Mucosa of stomach (tissue), 1 donor: Measurements from ENCODE around the gene SH3BP4.

Experiments used
- H3K27me3 ChIP-seq: one replicate; pipeline ENCODE4 v1.7.0; 2013; ENCODE audit warnings: mild to moderate bottlenecking, low read length; ENCODE audit not compliant: control insufficient read depth, insufficient read depth
- H3K36me3 ChIP-seq: one replicate; pipeline ENCODE4 v1.7.0; 2013; ENCODE audit warnings: low read length; ENCODE audit not compliant: control insufficient read depth, insufficient read depth
- H3K4me1 ChIP-seq: one replicate; pipeline ENCODE4 v1.7.0; 2013; ENCODE audit warnings: mild to moderate bottlenecking, low read length; ENCODE audit not compliant: control insufficient read depth, insufficient read depth
- H3K4me3 ChIP-seq: one replicate; pipeline ENCODE4 v1.7.0; 2013; ENCODE audit warnings: low read length
- H3K9ac ChIP-seq: one replicate; pipeline ENCODE4 v1.7.0; 2013; ENCODE audit warnings: mild to moderate bottlenecking, low read length, moderate library complexity
- H3K9me3 ChIP-seq: one replicate; pipeline ENCODE4 v1.7.0; 2013; ENCODE audit warnings: mild to moderate bottlenecking, low read length, moderate library complexity; ENCODE audit not compliant: control insufficient read depth
- donor health status: Pancreatic carcinoma.

Gene SH3BP4

DNA sequence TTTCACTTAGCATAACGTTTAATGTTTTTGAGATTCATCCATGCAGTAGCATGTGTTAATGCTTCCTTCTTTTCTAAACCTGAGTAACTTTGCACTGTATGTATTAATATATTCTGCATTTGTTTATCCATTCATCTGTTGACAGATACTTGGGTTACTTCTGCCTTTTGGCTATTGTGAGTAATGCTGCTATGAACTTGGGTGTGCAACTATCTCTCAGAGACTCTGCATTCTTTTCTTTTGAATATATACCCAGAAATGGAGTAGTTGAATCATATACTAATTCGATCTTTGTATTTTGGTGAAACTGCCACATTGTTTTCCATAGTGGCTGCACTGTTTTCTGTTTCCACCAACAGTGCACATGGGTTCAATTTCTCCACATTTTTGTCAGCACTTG, 128.3 kb downstream of the SH3BP4 start:
- no peaks in the 10 kb centered on the region for H3K9me3 ChIP-seq
- no peaks in the 10 kb centered on the region for H3K36me3 ChIP-seq

DNA sequence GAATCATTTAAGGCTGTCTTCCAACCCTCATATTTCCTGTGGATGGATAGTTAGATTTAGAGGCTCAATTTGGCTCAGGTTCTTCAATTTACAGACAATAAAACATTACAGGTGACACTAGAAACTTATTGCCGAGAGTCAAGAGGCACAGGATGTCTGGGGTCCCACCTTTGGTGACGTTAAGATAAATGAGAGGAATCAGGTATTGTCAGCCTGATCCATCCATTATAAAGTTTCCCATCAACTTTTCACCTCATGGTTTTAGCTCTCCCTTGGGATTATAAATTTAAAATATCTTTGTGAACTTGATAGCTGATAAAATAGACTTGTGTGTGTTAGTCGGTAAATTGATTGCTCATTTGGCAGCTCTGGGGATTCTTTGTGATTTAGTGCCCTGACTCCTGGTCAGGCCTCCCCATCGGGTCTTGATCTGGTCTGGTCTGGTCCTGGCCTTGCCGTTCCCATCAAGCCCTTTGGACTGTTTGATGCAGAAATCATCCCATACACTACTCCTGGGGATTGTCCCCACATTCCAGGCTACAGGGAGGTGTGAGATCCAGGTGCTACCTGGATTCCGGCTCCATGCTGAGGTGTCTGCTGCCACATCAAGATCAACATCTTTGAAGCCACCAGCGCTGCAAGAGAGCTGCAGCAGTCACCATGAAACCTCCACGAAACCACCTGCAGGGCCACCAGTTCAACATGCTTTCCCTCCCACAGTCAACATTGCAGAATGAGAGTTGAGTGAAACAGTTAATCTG, 130.9 kb downstream of the SH3BP4 start:
- Histone ChIP-seq H3K4me3 (no peak overlapping the region), H3K27me3 (no peaks in the 10 kb centered on the region), H3K9ac (no peak overlapping the region), H3K36me3 (no peaks in the 10 kb centered on the region), H3K4me1 (peaks cover 2% of the 10 kb centered on the region), H3K9me3 (no peaks in the 10 kb centered on the region)

More for the DNA sequence above, 128.3 kb downstream of the SH3BP4 start:
- no peaks in the 10 kb centered on the region for H3K4me1 ChIP-seq
- H3K27me3 ChIP-seq, result no peaks in the 10 kb centered on the region
- no peak overlapping the region for H3K9ac ChIP-seq
- no peak overlapping the region for H3K4me3 ChIP-seq

DNA sequence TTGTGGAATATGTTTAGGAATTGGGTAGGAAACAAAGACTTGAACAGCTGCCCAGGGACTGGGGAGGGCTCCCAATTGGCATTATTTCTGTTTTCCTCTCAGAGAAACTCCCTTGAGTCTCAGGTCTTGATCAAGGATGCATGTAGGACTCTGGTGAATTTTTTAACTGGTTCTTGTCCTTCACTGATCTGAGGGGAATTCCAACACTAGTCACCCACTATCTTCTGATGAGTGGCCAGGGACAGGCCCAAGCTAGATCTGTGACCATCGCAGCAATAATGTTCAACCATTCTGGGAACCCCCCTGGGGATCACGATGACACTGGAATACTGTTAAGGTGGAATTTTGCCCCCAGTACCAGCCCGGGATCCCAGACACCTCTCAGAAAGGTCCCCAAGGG, 132.0 kb downstream of the SH3BP4 start:
- Histone ChIP-seq H3K4me1 (peaks cover 11% of the 10 kb centered on the region), H3K9ac (no peak overlapping the region), H3K36me3 (no peaks in the 10 kb centered on the region), H3K9me3 (no peaks in the 10 kb centered on the region), H3K4me3 (no peak overlapping the region), H3K27me3 (no peaks in the 10 kb centered on the region)

DNA sequence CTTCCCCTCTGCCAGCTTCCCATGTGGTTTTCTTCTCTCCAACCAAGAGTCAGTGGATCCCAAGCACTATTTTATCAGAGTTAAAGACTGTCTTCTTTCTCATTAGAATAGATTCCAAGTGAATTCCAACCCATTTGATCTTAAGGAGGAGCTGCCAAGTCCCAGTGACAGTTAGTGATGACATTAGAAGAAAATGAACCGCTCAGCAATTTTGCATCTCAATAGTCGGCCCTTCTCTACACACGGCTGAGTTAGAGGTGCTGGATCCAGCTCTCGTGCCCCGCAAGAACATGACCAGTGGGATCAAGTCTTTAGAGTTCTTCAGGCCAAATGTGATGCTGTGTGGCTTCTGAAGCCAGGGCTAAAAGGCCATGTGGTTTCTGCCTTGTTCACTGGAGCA, 132.6 kb downstream of the SH3BP4 start:
- Histone ChIP-seq H3K4me3 (no peak overlapping the region), H3K36me3 (no peaks in the 10 kb centered on the region), H3K9me3 (no peaks in the 10 kb centered on the region), H3K9ac (no peak overlapping the region), H3K4me1 (peaks cover 11% of the 10 kb centered on the region), H3K27me3 (no peaks in the 10 kb centered on the region)

DNA sequence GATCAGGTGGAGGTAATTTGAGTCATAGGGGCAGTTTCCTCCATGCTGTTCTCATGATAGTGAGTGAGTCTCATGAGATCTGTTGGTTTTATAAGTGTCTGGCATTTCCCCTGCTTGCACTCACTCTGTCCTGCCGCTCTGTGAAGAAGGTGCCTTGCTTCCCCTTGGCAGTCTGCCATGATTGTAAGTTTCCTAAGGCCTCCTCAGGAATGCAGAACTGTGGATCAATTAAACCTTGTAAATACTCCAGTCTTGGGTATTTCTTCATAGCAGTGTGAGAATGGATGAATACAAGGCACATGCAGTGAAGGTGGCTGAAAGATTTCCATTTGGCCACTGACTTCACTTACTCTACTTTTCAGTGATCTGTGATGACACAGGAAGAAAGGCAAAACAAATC, 133.7 kb downstream of the SH3BP4 start:
- H3K27me3 ChIP-seq, result no peaks in the 10 kb centered on the region
- no peak overlapping the region for H3K4me3 ChIP-seq
- no peak overlapping the region for H3K9ac ChIP-seq
- H3K9me3 ChIP-seq, result no peaks in the 10 kb centered on the region
- peaks cover 11% of the 10 kb centered on the region for H3K4me1 ChIP-seq
- no peaks in the 10 kb centered on the region for H3K36me3 ChIP-seq

DNA sequence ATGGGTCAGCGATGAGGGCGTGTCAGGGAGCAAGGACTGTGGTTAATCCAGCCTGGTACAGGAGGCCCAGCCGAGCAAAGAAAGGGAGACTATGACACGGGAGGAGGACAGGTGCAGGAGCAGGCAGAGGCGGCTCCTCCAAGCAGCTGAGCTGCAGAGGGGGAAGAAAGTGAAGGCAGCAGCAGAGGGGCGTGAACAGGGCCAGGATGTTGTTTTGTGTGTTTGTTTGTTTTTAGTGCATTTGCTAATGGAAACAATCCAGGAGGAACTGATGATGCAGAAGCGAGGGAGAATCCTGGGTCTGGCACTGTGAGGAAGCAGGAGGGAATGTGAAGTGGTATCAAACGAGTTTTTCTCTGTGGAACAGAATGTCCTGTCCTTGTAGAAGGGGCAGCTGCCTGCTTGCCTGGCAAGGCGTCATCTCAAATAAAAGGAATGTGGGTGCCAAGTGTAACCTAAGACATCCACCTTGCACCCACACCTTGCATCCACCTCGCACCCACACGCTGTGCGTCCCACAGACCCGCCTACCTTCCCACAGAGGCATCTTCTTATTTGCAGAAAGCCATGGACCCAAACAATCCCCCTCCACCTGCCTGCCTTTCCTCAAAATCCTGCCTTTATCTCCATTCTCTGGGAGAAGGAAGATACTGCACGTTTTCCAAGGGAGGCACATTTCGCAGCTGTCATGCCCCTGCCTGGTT, 134.8 kb downstream of the SH3BP4 start:
- Histone ChIP-seq H3K9me3 (no peaks in the 10 kb centered on the region), H3K36me3 (no peaks in the 10 kb centered on the region), H3K27me3 (no peaks in the 10 kb centered on the region), H3K4me3 (no peak overlapping the region), H3K9ac (no peak overlapping the region), H3K4me1 (peaks cover 11% of the 10 kb centered on the region)

DNA sequence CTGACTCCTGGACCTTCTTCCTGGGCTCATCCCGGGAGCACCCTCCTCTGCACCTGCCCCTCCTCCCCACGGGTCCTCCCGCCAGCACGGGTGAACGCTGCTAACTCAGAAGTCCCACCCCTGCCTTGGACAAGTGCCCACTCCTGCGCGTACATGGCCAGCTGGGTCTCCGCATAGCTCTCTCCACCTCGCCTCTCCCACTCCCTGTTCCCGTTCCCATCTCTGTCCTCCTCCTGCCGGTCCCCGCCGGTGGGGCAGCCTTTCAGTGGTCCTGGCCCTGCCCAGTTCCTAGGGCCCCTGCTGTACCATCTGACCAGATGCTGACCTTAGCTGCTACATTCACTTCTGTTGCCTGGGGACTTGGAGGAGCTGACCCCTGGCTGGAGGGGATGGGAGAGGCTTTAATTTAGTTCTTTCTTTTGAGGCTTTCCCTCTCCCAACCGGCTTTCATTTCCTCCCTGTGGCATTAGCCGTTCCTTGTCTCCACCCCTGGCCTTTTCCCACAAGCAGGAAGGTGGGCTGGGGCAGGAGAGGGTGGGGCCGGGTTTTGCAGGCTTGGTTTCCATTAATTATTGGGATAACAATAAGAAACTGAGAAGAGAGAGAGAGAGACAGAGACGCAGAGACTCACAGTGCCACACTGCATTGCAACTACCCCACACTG, 136.1 kb downstream of the SH3BP4 start:
- peaks cover 11% of the 10 kb centered on the region for H3K4me1 ChIP-seq
- H3K9me3 ChIP-seq, result no peaks in the 10 kb centered on the region
- no peak overlapping the region for H3K4me3 ChIP-seq
- H3K27me3 ChIP-seq, result no peaks in the 10 kb centered on the region
- no peak overlapping the region for H3K9ac ChIP-seq
- no peaks in the 10 kb centered on the region for H3K36me3 ChIP-seq

DNA sequence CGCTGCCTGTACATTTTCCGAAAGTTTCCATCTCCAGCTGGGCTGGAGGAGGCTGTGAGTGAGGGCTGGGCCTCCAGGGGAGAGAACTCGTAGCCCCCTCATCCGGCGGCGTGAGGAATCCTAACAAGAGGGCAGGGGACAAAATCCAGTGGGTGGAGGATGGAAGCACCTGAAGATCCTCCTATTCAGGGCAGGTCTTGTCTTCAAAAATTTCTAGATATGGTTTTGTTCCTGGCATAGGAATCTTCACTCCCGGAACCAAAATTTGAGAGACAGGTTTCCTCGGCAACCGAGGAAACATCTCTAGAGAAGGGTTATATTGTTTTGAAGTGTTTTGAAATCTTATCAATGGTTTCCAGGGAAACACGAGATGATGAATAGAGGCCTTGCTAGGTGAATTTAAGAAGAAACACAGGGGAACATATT, 136.7 kb downstream of the SH3BP4 start:
- no peaks in the 10 kb centered on the region for H3K27me3 ChIP-seq
- no peaks in the 10 kb centered on the region for H3K9me3 ChIP-seq
- H3K9ac ChIP-seq, result no peak overlapping the region
- H3K4me3 ChIP-seq, result no peak overlapping the region
- peaks cover 11% of the 10 kb centered on the region for H3K4me1 ChIP-seq
- no peaks in the 10 kb centered on the region for H3K36me3 ChIP-seq

DNA sequence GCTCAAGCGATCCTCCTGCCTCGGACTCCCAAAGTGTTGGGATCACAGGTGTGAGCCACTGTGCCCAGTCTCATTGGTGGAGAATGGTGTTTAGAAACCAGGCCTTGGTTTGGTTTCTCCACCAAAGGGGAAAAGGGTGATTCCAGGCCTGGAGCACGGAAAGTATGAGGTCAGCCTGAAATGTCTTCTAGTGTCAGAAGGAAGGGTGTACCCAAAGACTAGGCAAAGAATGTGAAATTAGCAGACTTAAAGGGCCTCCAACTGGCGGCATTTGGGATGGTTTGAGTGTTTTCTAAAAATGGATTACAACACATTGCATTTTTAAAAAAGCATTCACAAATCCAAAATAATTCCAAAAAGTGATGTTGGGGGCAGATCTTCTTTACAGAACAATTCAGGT, 139.6 kb downstream of the SH3BP4 start:
- no peaks in the 10 kb centered on the region for H3K9me3 ChIP-seq
- no peak overlapping the region for H3K4me3 ChIP-seq
- no peaks in the 10 kb centered on the region for H3K27me3 ChIP-seq
- no peak overlapping the region for H3K9ac ChIP-seq
- no peaks in the 10 kb centered on the region for H3K36me3 ChIP-seq
- H3K4me1 ChIP-seq, result peaks cover 11% of the 10 kb centered on the region

DNA sequence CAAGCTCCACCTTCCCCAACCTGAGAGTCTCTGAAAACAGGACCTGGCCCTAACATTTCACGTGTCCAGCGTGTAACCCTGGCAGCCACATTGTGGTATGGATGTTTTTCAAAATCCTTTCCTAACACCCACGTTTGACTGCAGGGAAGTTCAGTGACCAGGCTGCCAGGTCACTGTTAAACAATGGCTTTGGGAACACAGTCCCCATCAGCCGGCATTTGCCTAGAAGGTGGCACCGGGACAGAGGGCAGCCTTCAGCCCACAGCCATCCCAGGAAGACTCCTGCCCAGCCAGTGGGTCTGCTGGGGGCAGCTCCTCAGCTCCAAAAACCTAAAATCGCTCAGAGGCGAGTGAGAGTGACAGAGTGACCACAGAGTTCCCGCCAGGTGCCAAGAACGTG, 140.2 kb downstream of the SH3BP4 start:
- Histone ChIP-seq H3K36me3 (no peaks in the 10 kb centered on the region), H3K9me3 (no peaks in the 10 kb centered on the region), H3K9ac (no peak overlapping the region), H3K4me1 (peaks cover 11% of the 10 kb centered on the region), H3K27me3 (no peaks in the 10 kb centered on the region), H3K4me3 (no peak overlapping the region)

DNA sequence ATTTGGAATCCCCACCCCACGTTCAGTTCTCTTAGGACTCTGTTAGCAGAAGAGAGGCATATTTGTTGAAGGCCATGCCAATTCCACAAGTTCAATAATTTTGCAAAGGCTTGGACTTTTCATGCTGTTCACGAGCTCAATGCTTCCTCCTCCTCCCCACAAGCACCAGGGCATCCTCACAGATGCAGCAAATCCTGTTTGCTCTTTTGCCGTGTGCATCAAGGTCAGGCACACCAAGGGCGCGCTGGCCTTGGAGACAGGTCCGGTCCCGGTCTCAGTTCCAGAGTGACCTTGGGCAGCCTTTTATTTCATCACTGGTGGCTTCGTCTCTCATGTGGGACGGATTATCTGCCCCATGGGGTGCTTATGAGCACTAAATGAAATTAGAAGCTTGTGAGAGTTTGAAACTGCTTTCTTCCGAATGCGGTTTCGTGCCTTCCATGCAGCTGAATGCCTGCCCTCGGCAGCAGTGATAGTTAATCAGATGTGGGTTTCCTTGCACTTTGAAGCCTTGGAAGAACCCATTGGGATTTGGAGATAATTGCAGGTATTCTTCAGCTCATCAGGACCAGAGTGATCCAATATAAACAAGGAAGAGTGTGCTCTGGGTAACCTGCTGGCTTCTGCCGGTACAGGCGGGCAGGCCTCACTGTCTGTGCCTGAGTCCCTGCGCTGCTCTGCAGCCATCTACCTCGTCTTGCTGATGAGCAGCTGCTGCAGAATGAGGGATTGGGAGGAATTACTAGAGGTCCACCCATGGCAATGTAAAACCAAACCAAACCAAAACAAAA, 140.8 kb downstream of the SH3BP4 start:
- peaks cover 10% of the 10 kb centered on the region for H3K4me1 ChIP-seq
- H3K4me3 ChIP-seq, result no peak overlapping the region
- H3K36me3 ChIP-seq, result no peaks in the 10 kb centered on the region
- H3K9ac ChIP-seq, result no peak overlapping the region
- H3K27me3 ChIP-seq, result no peaks in the 10 kb centered on the region
- H3K9me3 ChIP-seq, result no peaks in the 10 kb centered on the region
